ENCODE results near the gene DACH1.
"Not testable (repeated sequence)": the region's sequence is repeated elsewhere in the genome, so short reads cannot be mapped to it uniquely, and the experiment has no call there.

The DACH1 gene

GRCh38 chr13:71867131-71867814, at the start of gene DACH1:
Gene DACH1 (minus strand): TSS chr13:71867204.
- DNase-seq (ENCODE audit: low read depth) = peak; percentile 69

DNA sequence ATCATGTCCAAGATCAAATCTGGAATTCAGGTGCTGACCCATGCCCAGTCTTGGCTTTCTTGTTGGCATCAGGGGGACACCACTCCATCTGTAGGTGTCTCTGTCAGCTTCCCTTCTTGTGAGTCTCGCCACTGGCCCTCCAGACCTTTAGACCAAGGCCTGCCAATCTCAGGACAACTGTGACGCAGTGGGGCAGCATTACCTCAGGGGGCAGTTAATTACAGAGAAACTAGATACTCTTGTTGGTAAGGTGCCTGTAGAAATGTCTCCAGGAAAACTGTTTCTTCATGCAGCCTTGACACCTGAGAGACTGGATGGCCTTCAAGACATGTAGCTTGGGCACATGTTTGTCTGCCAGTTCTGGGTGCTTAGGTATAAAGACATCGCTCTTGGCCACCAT, 46.7 kb upstream of the DACH1 start:
- no peak for DNase-seq (ENCODE audit: low read depth)

- peak; percentile 44 for DNase-seq (ENCODE audit: low read depth)
These were observed 45.5 kb upstream of the DACH1 start for GRCh38 chr13:71912524-71912923.

DNA sequence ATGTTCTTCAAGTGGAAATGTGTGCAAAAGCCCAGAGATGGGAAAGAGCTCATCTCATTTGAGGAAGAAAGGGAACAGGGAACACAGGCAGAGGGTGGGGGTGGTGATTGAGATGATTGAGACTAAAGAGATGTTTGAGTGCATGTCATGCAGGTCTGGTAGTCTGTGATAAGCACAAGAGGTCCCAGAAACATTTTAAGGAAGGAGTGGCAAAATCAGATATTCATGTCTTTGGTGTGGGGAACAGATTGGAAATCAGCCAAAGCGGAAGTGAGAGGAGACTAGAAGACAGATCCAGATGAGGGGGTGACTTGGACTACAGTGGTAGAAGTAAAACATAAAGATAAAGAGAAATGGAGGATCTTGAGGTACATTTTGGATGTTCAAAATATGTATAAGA, 39.4 kb upstream of the DACH1 start:
- DNase-seq (ENCODE audit: low read depth) = no peak

DNA sequence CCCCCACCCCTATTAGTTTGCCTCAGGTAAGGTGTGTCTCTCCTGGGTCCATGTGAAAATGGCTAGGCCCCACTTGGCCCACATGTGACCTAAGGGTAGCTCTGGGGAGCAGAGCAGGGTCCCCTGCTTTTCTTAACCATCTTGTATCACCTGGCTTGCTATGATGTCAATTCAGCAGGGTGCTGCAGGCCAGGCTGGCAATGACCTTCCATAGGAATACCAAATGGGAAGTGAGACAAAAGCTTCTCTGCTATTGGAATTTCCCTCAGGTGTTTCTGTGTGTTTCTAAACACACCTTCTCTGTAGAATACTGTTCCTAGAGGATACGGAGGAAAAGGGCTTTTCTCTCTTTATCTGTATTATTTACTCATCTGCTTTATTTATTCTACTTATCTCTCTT, 35.7 kb upstream of the DACH1 start:
- no peak for DNase-seq (ENCODE audit: low read depth)

DNA sequence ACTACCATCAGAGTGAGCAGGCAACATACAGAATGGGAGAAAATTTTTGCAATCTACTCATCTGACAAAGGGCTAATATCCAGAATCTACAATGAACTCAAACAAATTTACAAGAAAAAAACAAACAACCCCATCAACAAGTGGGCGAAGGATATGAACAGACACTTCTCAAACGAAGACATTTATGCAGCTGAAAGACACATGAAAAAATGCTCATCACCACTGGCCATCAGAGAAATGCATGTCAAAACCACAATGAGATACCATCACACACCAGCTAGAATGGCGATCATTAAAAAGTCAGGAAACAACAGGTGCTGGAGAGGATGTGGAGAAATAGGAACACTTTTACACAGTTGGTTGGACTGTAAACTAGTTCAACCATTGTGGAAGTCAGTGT, 26.5 kb upstream of the DACH1 start:
- not testable (repeated sequence) for DNase-seq (ENCODE audit: low read depth)

DNA sequence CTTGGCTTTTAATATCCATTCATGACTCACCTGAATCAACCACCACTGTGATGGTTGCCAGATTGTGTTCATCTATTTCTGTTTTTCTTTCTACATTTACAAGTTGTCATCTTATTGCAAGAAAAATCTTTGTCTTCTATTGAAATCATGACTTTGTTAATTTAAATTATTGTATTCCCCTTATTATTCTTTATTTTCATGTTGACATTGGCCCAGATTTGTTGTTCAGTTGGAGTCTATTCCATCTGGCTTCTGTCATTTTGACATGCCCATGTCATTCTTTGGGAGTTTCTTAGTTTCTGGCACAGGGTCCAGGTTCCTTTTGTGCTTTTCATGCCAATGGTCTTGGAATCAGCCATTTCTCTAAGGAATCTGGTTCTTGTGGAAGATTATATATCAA, 19.9 kb upstream of the DACH1 start:
- DNase-seq (ENCODE audit: low read depth) = no peak

GRCh38 chr13:71882120-71882519, 15.1 kb upstream of the DACH1 start:
- no peak for DNase-seq (ENCODE audit: low read depth)

DNA sequence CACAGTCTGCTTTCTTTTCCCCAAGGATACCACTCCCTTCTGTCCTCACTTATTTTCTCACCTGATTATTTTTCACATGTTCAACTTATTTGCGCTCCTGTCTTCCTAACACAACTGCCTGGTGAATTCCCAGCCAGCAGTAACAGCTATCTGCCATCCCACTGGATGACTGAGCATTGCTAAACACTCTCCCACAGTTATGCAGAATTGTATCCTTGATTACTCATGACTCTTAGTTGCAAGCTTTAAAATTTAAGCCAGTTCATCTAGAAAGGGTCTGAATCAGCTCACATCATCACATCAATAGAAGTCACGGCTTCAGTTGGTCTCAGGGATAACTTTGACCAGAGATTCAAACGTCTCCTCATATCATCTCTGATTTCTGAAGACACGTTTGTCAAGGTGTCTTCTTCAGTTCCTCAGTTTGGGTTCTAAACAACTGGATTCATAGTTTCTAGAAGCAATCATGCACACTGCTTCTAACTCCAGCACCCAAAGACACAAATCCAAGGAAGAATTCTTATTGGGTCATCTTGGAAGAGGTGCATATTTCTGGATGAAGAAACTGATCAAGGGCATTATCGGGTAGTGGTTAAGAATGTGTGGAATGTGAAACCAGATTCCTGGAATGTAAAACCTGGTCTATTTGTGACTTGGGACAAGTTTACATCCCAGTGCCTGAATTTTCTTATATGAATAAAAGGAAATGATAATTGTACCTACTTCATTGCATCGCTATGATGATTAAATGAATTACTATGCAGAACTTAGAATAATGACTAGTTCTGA, 13.9 kb upstream of the DACH1 start:
- DNase-seq (ENCODE audit: low read depth) = peak; percentile 56

GRCh38 chr13:71879808-71880344, 12.9 kb upstream of the DACH1 start:
- DNase-seq (ENCODE audit: low read depth) = no peak

DNA sequence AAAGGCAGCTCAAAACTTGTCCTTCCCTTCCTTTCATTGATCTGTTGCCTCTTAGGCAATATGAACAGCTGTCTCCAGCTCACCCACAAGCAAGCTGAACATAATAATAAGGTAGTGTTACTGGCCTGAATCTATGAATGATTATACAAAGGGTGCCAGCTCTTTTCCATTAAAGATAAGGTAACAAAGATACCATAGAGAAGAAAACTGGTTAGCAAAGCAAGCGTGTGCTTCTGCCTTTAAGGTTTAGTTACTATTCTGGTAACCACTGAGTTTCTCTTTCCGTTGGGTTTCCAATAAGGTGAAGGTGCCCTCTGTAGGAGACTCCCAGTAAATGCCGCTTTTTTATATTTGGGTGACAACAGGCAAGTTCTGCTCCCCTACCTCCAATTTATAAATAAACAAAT, 12.1 kb upstream of the DACH1 start:
- peak; percentile 52 for DNase-seq (ENCODE audit: low read depth)

DNA sequence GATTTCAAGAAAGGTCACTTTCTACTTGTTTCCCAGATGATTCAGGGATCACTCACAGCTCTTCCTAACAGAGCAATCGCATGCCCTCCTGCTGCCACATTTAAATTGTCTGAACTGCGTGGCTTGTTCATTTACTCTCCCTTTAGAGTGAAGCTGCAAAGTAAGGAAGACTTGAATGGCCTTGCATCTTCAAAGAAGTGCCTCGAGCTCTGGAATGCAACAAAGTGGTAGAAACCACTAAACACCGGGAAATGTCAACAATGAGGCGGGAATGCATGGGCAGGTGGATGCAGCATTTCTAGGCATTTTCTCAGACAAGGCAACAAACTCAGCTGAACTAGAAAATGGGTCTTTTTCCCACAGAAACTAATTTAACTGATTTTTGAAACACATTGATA, 10.3 kb upstream of the DACH1 start:
- no peak for DNase-seq (ENCODE audit: low read depth)

DNA sequence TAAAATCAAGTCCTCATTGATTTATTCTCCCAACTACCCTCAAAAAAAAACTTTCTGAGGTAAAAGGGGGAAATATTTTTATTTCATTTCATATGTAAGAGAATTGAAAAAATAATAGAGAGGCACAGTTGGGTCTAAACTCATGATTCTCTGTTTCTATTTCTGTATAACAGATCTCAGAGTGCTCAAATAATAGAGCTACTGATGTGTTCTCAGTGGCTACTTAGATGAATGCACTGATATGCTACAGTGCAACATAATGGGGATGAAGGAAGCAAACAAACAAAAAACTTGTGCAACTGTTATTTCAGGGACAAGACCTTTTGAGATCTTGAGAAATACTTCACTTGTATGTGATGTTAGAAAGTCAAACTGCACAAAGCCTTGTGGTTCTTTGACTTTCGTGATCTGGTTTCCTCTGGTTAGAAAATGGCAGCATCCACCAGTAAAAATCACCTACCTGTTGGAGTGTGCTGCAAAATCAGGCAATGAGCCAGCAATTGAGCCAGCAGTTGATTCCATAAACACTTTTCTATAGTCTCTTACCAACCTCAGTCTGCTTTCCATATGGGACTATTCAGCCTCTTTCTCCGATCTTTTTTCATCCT, 9.7 kb upstream of the DACH1 start:
- no peak for DNase-seq (ENCODE audit: low read depth)

DNA sequence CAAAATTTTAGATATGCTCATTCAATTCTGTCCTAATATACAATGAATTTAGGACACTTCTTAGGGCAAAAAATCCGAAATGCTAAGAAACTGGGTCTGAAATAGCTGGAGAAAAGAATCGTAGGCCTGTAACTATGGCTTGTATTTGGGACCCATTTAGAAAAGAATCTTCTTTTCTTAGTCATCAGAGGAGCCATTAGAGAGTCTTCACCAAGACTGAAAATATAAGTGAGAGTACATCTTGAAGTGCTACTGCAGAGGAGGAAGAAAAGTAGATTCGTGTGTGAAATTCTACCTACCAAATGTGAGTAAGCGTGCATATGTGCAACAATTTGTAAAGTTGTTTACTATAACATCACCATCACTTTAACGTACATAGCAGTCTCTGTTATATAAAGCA, 8.8 kb upstream of the DACH1 start:
- DNase-seq (ENCODE audit: low read depth) = no peak

DNA sequence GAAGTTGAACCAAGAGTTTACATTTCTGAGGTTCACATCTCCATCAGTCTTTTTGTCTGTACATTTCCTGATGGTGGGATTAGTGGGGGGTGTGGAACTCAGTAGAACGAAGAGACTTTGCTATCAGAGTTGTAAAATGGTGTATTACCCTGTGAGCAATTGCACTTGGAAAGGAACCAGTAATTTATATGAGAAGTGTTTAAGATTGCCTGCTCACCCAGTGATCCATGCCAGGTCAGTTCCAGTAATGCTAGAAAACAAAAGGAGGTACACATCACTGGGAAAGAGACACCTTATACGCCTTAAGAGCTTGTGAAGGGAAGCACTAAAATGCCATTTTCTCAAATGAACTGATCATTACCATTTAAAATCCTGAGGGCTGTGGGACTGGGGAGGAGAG, 7.5 kb upstream of the DACH1 start:
- DNase-seq (ENCODE audit: low read depth) = no peak

DNA sequence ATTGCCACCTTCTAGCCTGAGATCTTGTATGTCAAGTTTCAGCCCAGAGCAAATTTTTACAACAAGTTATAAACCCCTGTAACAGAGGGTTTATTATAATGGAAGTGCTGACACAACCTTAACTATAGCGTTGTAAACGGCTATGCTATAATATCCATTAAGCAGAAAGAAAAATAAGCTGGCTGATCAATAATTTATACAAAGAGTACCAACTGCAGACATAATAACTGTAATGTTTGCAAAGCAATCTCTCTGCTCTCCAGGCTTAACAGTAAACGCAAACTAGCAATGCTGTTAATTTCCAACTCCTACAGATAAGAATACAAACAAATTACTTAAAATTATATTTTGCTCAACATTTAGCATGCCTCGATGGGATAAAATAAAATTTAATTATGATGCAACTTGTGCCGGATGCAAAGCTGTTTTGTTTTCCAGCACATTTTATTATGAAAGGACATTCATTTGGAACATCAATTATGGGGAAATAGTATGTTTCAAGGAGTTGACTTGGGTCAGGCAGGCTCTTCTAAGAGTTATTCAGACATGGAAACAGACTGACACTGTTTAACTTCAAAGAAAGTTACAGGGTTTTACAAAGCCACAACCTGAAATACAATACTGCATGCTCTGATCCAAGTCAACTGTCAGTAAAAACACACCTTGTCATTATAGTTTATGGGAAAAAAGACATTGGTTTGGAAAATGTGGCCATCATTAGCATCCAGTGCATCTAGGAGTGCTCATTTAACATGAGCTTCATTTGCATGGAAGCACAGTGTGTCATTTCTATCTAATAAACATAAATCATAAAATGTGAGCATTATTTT, 6.6 kb upstream of the DACH1 start:
- DNase-seq (ENCODE audit: low read depth) = no peak

- DNase-seq (ENCODE audit: low read depth) = no peak
These were observed 4.8 kb upstream of the DACH1 start for GRCh38 chr13:71871844-71872243.

DNA sequence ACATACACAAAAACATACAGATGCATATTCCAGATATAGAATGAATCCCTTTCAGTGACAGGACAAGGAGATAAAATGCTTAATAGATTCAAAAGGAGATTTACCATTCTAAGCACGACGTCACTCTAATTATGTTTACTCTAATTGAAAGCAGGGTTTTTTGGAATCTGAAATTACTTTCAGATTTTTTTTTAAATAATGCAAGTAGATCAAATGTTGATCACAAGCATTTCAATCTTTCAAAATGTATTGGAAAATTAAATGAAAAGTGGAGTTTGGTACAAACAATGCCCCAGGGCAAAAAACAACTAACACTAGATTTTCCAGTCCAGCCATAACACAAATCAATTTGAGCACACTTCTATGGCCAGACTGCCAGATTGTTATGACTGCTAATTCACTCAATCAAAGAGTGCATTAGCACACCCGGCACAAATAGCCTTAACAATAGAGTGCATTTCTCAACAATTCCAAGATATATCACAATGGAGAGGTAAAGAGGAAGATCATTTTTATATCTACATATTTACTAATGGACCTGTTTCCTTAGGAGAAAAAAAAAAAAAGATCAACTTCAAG, 4.3 kb upstream of the DACH1 start:
- no peak for DNase-seq (ENCODE audit: low read depth)

- DNase-seq (ENCODE audit: low read depth) = no peak
These were observed 3.1 kb upstream of the DACH1 start for GRCh38 chr13:71870100-71870499.

GRCh38 chr13:71869274-71869673, 2.3 kb upstream of the DACH1 start:
- DNase-seq (ENCODE audit: low read depth) = no peak

DNA sequence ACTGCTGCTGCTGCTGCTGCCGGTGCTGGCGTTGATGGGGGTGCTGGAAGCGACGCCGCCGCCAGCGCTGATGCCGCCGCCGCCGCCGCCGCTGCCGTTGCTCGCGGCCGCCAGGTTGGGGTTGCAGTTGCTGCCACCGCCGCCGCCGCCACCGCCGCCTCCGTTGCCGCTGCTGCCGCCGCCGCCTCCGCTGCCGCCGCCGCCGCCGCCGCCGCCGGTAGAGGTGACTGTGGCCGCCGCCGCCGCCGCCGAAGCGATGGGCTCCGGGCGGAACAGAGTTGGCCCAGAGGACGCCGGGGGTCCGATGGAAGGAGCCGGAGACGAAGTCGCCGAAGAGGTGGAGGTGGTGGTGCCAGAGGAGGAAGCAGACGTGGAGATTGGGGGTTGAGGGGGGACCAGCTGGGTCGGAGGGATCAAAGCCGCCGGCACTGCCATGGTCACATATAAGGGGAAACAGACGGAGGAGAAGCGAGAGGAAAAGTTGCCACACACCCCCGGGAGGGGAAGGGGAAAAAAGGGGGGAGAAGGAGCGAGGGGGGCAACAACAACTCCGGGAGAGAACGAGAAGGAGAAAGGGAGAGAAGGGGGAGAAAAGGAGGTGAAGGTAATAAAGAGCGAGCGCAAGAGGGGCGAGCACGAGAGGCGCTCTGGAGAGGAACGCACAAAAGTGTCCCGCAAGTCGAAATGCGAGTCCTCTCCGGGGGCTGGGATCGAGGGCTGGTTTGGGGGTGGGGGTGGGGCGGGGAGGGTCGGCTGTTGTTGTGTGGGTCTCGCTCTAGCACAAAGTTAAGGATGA, 471 bp downstream of the DACH1 start:
- DNase-seq (ENCODE audit: low read depth) = peak; percentile 10

Data from iris pigment epithelial cell (primary cell).